Pons (tissue), 1 donor: Measurements from ENCODE around the gene CD83.
A peak's percentile ranks its signal among the peaks of the same experiment; 100 is the strongest.
"Not testable (repeated sequence)": the region's sequence is repeated elsewhere in the genome, so short reads cannot be mapped to it uniquely, and the experiment has no call there.

Source experiments
- DNase-seq: peaks from one replicate; pipeline ENCODE4 v3.0.0-alpha.2; 2016; ENCODE audit warnings: low spot score

The CD83 gene, protein sequence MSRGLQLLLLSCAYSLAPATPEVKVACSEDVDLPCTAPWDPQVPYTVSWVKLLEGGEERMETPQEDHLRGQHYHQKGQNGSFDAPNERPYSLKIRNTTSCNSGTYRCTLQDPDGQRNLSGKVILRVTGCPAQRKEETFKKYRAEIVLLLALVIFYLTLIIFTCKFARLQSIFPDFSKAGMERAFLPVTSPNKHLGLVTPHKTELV

DNA sequence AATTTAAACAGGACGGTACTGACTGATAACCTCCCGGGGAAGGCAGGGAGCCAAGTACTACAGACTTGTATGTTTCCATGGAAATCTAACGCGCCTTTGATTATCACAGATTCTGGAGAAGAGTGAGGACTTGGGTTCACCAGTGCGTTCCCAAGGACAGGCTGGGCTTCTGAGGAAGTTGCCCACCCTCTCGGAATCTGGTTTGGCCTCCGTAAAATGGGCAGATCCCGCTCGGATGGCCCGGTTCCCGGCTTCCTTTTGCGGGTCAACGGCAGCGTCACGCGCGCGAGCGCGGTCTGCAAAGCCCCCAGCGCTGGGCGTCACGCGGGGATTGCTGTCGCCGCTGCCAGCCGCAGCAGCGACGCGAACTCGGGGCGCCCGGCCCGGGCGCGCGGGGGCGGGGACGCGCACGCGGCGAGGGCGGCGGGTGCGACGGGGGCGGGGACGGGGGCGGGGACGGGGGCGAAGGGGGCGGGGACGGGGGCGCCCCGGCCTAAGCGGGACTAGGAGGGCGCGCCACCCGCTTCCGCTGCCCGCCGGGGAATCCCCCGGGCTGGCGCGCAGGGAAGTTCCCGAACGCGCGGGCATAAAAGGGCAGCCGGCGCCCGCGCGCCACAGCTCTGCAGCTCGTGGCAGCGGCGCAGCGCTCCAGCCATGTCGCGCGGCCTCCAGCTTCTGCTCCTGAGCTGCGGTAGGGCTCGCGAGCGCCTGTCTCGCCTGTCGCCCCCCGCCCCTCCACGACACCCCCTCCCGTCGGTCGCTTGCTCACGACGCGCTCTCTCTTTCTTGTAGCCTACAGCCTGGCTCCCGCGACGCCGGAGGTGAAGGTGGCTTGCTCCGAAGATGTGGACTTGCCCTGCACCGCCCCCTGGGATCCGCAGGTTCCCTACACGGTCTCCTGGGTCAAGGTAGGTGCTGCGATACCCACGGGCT is at the start of gene CD83:
CD83 (plus strand) TSS at position 615 of the 933 bp plus-strand sequence; CDS start at position 655, 40 bp downstream.
- DNase-seq: peak; percentile 51

DNA sequence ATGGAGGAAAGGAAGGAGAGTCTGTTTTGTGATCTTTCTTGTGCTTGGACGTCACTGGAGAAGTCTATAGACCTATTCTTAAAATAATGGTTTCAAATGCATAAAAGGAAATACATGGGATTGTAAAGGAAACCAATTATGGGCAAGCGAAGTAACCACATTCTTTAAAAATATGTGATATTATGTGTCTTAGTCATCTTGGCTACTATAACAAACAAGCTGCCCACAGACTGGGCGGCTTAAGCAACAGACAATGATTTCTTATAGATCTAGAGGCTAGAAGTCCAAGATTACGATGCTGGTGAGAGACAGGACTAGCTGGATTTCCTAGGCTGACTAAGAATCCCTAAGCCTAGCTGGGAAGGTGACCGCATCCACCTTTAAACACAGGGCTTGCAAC is 49.4 kb upstream of the CD83 start:
- DNase-seq: no peak

DNA sequence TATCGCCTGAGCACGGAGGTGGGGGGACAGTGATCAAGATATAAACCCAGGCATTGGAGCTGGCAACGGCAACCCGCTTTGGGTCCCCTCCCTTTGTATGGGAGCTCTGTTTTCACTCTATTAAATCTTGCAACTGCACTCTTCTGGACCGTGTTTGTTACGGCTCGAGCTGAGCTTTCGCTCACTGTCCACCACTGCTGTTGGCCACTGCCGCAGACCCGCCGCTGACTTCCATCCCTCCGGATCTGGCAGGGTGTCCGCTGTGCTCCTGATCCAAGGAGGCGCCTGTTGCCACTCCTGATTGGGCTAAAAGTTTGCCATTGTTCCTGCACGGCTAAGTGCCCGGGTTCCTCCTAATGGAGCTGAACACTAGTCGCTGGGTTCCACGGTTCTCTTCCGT is 48.9 kb upstream of the CD83 start:
- DNase-seq: no peak

DNA sequence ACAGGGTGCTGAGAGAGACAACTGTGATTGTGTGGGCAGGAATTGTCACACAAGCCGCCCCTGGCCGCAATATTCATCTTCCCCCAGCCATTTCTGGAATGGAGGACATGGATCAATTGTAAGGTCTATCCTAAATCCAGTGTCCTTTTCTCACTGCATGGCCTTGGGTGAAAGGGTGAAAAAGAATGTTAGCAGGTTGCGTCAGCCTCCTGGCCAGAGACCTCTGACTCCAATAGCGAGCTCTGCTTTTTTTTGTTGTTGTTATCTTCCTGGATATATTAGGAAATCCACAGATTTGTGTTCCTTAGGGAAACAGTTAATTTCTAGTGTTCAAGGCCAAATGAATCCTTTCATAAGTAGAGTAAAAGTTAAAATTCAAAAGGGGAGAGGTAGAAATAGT is 47.1 kb upstream of the CD83 start:
- no peak for DNase-seq

DNA sequence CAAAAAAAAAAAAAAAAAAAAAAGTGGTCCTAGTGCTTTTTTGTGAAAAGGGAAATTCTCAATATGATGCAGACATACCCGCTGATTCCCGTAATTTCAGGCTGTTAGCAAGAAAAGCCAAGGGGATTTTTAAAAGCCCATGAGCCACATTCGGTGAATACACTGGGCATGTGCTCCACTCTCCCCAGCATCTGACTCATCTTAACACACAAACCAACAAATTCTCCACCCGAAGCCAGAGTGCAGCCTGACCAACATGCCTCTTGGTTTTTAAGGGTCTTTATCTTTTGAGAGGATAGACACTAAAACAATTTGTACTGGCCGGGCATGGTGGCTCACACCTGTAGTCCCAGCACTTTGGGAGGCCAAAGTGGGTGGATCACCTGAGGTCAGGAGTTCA is 45.5 kb upstream of the CD83 start:
- DNase-seq: no peak

DNA sequence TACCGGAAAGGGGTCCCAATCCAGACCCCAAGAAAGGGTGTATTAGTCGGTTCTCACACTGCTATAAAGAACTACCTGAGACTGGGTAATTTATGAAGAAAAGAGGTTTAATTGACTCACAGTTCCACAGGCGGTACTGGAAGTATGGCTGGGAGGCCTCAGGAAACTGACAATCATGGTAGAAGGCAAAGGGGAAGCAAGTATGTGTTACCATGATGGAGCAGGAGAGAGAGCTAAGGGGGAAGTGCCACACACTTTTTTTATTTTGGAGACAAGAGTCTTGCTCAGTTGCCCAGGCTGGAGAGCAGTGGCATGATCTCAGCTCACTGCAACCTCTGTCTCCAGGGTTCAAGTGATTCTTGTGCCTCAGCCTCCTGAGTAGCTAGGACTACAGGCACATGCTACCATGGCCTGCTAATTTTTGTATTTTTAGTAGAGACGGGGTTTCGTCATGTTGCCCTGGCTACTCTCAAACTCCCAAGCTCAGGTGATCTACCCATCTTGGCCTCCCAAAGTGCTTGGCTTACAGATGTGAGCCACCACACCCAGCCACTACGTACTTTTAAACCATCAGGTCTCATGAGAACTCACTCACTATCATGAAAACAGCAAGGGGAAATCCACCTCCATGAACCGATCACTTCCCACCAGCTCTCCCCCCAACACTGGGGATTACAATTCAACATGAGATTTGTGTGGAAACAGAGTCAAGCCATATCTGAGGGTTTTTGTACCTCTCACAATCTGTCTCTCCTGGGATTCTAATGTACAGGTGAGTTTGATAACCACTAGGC is 43.8 kb upstream of the CD83 start:
- not testable (repeated sequence) for DNase-seq

DNA sequence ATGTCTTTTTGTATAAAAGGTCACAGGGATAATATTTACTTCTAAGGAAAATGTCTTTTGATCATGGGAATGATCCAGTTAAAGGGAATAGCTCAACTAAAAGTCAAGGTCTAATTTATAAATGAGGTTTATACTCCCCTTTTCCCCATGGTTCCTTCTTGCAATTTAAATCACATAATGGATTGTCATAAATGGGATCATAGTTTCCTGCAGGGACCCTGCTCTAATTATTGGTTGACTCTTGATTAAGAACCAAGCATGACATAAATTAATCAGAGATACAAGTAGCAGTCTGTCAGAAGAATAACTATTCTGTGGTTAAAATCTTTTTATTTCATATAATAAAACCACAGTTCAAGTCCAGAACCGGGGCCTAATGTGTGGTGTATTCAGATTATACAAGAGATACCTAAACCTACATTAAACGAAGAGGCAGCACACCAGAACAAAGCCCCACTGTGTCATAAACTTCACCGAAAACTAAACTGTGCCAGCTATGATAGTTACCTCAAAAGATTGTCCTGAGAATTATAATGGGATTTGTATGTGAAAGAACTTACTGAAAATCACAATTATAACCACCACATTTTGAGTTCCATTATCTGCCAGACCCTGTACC is 43.0 kb upstream of the CD83 start:
- DNase-seq: no peak

DNA sequence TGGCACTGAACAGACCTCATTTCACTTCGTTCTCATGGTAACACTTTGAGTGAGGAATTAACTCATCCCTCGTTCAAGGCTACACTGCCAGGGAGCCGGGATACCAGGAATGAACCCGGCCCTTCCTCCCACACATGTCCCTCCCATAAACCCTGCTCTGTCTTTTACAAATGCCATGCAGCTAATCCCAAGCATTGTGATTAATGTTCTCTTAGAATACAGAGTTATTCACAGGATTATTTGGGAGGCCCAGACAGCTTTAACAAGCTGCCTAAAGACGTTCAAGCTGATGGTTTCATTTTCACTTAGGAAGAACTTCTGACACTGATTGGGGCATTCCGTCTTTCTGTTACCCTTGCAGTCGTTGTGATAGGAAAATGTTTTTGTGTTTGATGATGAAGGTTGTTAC is 42.5 kb upstream of the CD83 start:
- peak; percentile 62 for DNase-seq

DNA sequence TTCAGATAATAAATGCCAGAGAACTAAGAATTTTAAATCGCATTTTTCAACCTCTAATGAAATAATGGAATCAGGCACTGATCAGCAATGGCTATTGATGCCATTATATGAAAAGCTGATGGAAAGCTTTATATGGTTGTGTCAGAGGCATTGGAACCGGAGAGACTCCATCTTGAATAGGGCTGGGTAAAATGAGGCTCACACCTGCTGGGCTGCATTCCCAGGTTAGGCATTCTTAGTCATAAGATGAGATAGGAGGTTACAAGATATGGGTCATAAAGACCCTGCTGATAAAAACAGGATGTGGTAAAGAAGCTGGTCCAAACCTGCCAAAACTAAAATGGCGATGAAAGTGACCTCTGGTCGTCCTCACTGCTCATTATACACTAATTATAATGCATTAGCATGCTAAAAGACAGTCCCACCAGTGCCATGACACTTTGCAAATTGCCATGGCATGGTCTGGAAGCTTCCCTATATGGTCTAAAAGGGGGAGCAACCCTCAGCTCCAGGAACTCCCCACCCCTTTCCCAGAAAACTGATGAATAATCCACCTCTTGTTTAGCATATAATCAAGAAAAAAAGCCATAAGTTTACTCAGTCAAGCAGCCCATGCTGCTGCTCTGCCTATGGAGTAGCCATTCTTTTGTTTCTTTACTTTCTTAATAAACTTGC is 40.2 kb upstream of the CD83 start:
- DNase-seq: no peak

DNA sequence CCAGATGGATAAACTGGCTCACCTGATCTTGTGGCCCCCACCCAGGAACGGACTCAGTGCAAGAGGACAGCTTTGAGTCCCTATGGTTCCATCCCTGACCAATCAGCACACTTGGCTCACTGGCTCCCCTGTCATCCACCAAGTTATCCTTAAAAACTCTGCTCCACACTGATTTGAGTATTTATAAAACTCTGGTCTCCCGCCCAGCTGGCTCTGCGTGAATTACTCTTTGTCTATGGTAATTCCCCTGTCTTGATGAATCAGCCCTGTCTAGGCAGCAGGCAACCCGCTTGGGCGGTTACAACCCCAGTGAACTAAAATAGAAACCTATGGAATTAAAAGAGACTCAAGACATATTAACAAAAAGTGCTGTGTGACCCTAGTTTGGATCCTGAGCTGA is 38.1 kb upstream of the CD83 start:
- peak; percentile 43 for DNase-seq

DNA sequence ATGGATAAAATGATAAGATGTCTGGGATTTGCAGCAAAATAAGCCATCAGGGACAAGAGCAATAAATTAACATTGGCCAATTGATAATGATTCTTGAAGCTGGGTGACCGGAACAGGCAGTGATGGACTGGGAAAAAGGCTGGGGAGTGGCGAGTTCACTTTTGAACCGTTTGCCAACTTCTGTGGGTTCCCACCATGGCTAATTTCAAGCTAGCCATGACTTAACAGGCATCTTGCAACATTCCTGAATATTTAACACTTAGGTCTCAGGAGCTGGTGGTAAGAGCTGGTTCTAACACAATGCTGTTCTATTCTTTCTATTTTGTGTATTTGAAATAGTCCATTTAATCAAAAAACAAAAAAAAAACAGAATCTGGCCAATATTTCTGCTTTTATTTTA is 37.6 kb upstream of the CD83 start:
- DNase-seq: no peak

DNA sequence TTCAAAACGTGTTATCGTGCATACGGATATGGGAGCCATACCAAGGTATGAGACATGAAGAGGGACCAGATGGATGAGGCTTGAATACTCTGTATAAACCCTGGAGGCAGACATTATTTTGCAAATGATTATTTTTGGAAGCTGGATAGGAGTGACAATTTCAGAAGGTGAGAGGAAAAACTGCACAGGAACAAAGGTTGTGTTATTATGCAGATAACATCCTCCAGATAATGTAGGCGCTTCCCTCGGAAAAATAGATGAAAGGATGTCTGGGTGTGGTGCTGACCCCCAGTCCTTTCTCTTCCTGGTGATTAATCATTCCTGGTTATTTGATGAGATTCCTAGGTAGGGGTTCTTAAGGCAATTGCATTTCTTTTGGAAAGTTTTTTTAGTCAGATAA is 36.4 kb upstream of the CD83 start:
- no peak for DNase-seq

DNA sequence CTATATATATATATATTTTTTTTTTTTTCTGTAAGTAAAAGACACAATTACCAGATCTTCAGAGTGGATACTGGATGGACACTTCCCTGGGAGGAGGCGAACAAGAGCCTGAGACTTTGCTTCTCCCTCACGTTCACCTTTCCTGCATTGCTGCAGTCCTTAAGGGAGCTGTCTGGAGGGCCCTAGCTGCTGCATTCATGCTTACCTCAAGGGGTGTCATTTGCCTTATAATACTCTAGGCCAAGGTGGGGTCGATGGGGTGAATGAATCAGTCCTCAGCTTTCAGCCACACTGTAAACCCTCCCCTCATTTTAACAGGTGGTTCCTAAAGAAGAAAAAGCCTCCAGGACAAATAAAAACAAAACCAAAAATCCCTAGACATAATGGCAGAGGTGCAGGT is 34.8 kb upstream of the CD83 start:
- DNase-seq: no peak

DNA sequence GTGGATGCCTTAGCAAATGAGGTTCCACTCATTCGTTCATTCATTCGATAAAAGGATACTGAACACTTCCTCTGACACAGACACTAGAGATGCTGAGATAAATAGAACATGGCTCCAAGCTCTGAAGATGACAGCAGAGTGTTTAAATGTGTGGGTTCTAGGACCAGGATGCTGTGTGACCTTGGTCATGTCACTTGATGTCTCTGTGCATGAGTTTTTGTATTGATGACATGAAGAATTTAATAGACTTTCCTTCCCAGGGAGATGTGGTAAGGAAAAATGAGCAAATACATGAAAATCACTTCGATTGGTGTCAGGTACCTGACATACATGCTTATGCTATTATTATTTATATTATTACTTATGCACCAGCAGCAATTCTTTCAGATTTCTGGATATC is 34.3 kb upstream of the CD83 start:
- no peak for DNase-seq

DNA sequence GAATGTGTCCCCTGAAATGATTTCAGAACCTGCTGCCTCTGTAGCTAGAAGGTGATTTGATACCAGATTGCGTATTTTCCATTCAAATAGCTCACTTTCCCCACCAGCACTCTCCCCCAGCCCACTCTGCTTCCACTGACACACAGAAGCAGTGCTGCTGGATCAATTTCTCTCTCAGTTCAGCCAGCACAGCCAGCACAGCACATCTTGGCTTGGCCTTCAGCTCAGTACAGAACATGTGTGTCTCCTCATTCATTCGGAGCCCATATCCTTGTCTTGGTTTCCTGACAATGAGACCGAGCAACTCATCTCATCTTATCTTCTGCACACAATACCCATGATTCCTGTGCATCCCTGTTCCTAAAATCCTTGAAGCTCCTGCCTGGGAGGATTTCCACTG is 33.8 kb upstream of the CD83 start:
- DNase-seq: no peak

DNA sequence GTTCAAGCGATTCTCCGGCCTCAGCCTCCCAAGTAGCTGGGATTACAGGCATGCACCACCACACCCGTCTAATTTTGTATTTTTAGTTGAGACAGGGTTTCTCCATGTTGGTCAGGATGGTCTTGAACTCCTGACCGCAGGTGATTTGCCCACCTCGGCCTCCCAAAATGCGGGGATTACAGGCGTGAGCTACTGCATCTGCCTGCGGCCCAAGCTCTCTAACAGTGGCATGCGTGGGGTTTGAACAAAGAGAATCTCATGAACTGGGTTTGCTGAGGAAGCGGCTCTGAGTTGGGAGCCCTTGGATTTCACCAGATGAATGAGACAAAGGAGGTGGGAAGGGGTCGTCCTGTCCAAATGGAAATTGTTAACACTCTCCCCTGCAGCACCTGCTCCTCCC is 33.2 kb upstream of the CD83 start:
- DNase-seq: no peak

DNA sequence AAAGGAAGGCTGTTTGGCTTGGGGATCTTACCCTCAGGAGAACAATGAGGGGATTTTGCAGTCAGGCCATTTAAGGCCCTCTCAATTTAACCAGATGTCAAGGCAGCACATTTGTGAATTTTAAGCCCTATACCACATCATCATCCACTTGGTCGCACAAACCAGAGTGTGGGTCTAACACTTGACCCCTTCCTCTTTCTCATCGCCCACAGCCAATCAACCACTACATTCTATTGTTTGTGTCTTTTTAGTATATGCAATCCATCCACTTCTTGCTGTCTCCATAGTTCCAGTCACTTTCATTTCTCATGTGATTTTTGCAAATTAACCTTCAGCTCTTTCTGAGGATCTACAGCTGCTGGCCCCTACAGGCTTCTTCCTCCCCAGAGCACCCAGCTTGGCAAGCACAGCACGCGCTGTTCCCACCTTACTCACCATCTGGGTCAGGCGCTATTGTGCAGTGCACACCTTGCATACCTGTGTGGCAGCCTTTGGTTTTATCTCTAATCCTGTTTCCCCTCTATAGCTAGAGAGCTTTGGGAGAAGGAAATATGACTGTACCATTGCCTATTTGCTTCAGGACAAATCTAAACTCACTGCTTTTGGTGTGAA is 32.3 kb upstream of the CD83 start:
- DNase-seq: no peak

DNA sequence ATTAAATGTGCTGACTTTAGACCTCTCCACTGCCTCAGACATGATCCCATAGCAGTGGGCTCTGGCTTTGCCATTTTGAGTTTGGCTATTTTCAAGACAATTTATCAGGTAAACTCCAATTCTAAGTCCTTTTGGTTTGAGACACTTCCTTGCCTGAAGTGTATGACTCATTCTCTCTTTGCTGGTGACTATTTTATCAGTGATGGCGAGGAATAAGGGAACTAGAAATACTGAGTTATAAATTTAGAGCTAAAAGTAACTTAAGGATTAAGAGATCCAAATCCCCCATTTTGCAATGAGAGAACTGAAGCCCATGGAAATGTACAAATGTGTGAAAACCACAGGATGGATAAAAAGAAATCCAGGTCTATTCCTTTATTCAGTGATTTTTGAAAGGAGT is 30.9 kb upstream of the CD83 start:
- DNase-seq: no peak

DNA sequence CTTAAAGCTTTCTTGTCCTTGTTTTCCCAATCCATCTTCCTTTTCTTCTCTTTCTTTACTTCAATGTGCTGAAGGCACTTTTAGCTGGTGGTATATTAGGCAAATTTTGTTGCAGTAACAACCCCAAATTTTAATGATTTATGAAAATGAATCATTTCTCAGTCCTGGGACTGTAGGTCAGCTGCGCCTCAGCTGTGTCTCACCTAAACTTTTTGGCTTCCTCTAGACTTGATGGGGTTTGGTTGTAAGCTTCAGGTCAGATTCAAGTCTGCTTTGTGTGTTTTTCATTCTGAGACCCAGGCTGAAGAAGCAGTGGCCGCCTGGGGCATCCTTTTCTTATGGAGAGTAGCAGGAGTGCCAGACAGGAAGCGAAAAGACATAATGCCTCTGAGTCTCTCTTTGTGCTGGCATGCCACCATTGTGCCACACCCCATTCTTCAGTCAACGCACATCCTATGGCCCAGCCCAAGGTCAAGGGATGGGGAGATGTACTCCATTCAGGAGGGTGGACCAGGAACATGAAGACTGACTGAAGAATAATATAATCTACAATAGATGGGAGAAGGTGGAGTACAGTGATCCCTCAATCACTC is 28.9 kb upstream of the CD83 start:
- no peak for DNase-seq

DNA sequence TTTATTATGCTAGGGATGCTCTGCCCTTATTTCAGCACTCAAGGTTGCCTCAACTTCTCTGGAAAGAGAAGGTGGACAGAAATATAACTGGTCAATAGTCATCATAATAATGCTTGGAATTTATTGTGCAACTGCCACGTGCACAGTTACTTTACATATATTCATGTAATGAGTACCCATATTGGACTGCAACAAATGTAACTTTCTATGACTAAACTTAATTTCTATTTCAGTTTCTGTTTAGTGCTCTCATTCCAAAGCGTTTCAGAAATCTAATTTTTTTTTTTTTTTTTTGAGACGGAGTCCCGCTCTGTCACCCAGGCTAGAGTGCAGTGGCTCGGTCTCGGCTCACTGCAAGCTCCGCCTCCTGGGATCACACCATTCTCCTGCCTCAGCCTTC is 28.3 kb upstream of the CD83 start:
- no peak for DNase-seq
